Measurements from ENCODE around the gene ACTL7A. TPM values are rescaled to one million over a fixed set of nuclear protein-coding genes. Genes with fewer than 3 reads are reported as not detected.

The ACTL7A gene
- total RNA-seq, 4 donors from 2014 or later: not detected

- no peaks in the 10 kb centered on the region for H3K36me3 ChIP-seq
- DNase-seq: no peak
- H3K4me1 ChIP-seq: no peaks in the 10 kb centered on the region
- 75 to 87% methylated on average over 2 to 3 of the region's 3 CpGs for WGBS, 2 donors (ENCODE audit: low coverage in 1 of 2)
- H3K27ac ChIP-seq: no peak overlapping the region
- no peak overlapping the region for H3K4me3 ChIP-seq
- in situ Hi-C loops (cut with MboI; ENCODE audit: low pct_ligation_motif_present in 1 of 4, low pct_unique_long_range_greater_than_20kb in 1 of 4, low sequenced_read_pairs in 3 of 4): no loop called here
- TF ChIP-seq CTCF (IDR thresholded peaks at IDR 0.05): no peak
- no peak for TF ChIP-seq EP300 (IDR thresholded peaks at IDR 0.05; ENCODE audit: low read depth)
- TF ChIP-seq POLR2AphosphoS5 (IDR thresholded peaks at IDR 0.05): no peak
- no peak for TF ChIP-seq POLR2A (IDR thresholded peaks at IDR 0.05)
- no peaks in the 10 kb centered on the region for H3K27me3 ChIP-seq
- peaks cover 3 to 5% of the 10 kb centered on the region in 2 donors for H3K9me3 ChIP-seq
- intact Hi-C loops (cut with DNase I; ENCODE audit: low total_unique reads): no loop called here
These were observed 38.2 kb upstream of the ACTL7A start for GRCh38 chr9:108823829-108824228.

- no peaks in the 10 kb centered on the region for H3K9me3 ChIP-seq
- H3K36me3 ChIP-seq: no peaks in the 10 kb centered on the region
- TF ChIP-seq POLR2A (IDR thresholded peaks at IDR 0.05) (no peak), POLR2AphosphoS5 (IDR thresholded peaks at IDR 0.05) (no peak), CTCF (IDR thresholded peaks at IDR 0.05) (no peak), EP300 (IDR thresholded peaks at IDR 0.05; ENCODE audit: low read depth) (no peak)
- no peak overlapping the region for H3K4me3 ChIP-seq
- in situ Hi-C loops (cut with MboI; ENCODE audit: low pct_ligation_motif_present in 1 of 4, low pct_unique_long_range_greater_than_20kb in 1 of 4, low sequenced_read_pairs in 3 of 4): loop anchor here in 1 of 4 donors (10.0 kb wide), 1 partner anchor 65 kb away; no protein-coding TSS in a partner anchor
- H3K4me1 ChIP-seq: no peaks in the 10 kb centered on the region
- 58 to 69% methylated on average over 2 of the region's 2 CpGs for WGBS, 2 donors (ENCODE audit: low coverage in 1 of 2)
- DNase-seq: no peak
- H3K27me3 ChIP-seq: no peaks in the 10 kb centered on the region
- no peak overlapping the region for H3K27ac ChIP-seq
- intact Hi-C loops (cut with DNase I; ENCODE audit: low total_unique reads): no loop called here
These were observed 31.8 kb upstream of the ACTL7A start for GRCh38 chr9:108830272-108830671.

GRCh38 chr9:108831496-108832178, 30.4 kb upstream of the ACTL7A start:
- no peak for DNase-seq
- intact Hi-C loops (cut with DNase I; ENCODE audit: low total_unique reads): no loop called here
- Histone ChIP-seq H3K4me3 (no peak overlapping the region), H3K27ac (no peak overlapping the region), H3K9me3 (no peaks in the 10 kb centered on the region), H3K27me3 (no peaks in the 10 kb centered on the region), H3K36me3 (no peaks in the 10 kb centered on the region), H3K4me1 (no peaks in the 10 kb centered on the region)
- in situ Hi-C loops (cut with MboI; ENCODE audit: low pct_ligation_motif_present in 1 of 4, low pct_unique_long_range_greater_than_20kb in 1 of 4, low sequenced_read_pairs in 3 of 4): loop anchor here in 1 of 4 donors (10.0 kb wide), 1 partner anchor 63 kb away; no protein-coding TSS in a partner anchor
- TF ChIP-seq POLR2A (IDR thresholded peaks at IDR 0.05): no peak
- TF ChIP-seq CTCF (IDR thresholded peaks at IDR 0.05): no peak
- no peak for TF ChIP-seq POLR2AphosphoS5 (IDR thresholded peaks at IDR 0.05)
- TF ChIP-seq EP300 (IDR thresholded peaks at IDR 0.05; ENCODE audit: low read depth): no peak
- WGBS, 2 donors (ENCODE audit: low coverage in 1 of 2): 80% methylated on average over 1 of the region's 1 CpG

- WGBS, 2 donors (ENCODE audit: low coverage in 1 of 2): 91% methylated on average over 3 of the region's 3 CpGs; no CpG with 5 or more reads in 1 of the 2 donors
- H3K4me1 ChIP-seq: no peaks in the 10 kb centered on the region
- no peaks in the 10 kb centered on the region for H3K9me3 ChIP-seq
- TF ChIP-seq POLR2A (IDR thresholded peaks at IDR 0.05) (no peak), EP300 (IDR thresholded peaks at IDR 0.05; ENCODE audit: low read depth) (no peak), POLR2AphosphoS5 (IDR thresholded peaks at IDR 0.05) (no peak), CTCF (IDR thresholded peaks at IDR 0.05) (no peak)
- H3K36me3 ChIP-seq: no peaks in the 10 kb centered on the region
- intact Hi-C loops (cut with DNase I; ENCODE audit: low total_unique reads) (no loop called here), in situ Hi-C loops (cut with MboI; ENCODE audit: low pct_ligation_motif_present in 1 of 4, low pct_unique_long_range_greater_than_20kb in 1 of 4, low sequenced_read_pairs in 3 of 4) (loop anchor here in 1 of 4 donors (10.0 kb wide), 1 partner anchor 63 kb away; no protein-coding TSS in a partner anchor)
- no peak overlapping the region for H3K4me3 ChIP-seq
- no peak for DNase-seq
- H3K27me3 ChIP-seq: no peaks in the 10 kb centered on the region
- H3K27ac ChIP-seq: no peak overlapping the region
These were observed 29.9 kb upstream of the ACTL7A start for GRCh38 chr9:108832179-108832500.

All from transverse colon (tissue), 4 donors.